OCI-LY3 (cell line): ENCODE measurements around the gene HNRNPL.

Experiments
- CTCF ChIP-seq: fragments of 200-600, 300-600 bp; sonication (generic); IDR thresholded peaks from 2 replicates; pipeline ENCODE4 v1.5.1; 2014; ENCODE audit warnings: antibody characterized with exemption, low read length, low read depth
- EZH2phosphoT487 ChIP-seq: fragments of 200-600 bp; shearing (Covaris generic); IDR thresholded peaks from 2 replicates; pipeline ENCODE4 v1.6.1; 2018; ENCODE audit warnings: antibody characterized with exemption, mixed run types, low read depth

- TF ChIP-seq CTCF (peak; percentile 38), EZH2phosphoT487 (no peak)
These were observed at the start of gene HNRNPL for GRCh38 chr19:38849860-38850435.
